Kidney (tissue), 14 donors: ENCODE data around the gene HPCAL1. TPM values are rescaled to one million over a fixed set of nuclear protein-coding genes. Genes with fewer than 3 reads are reported as not detected.

ENCODE experiments used
- DNase-seq, 5 donors: peaks; one replicate each; pipeline ENCODE4 v3.0.0-alpha.2; 2013 to 2020
- FAIRE-seq: peaks from 2 replicates; lab custom pipeline; 2012; peaks lifted over from hg19 to GRCh38; lab: Jason Lieb, UNC
- H3K27ac ChIP-seq, 2 donors: one replicate each; pipeline ENCODE4 v1.7.0; 2013; ENCODE audit warnings: low read depth in 2 of 2, low read length in 2 of 2, inconsistent platforms in 1 of 2
- H3K27me3 ChIP-seq: one replicate; pipeline ENCODE4 v1.7.1; 2013; ENCODE audit warnings: low read length, inconsistent platforms; ENCODE audit not compliant: control insufficient read depth, insufficient read depth
- H3K36me3 ChIP-seq, 3 donors: one replicate each; pipeline versions ENCODE4 v1.7.0 to v1.7.1; 2013; ENCODE audit warnings: low read length in 3 of 3, control low read depth in 1 of 3, inconsistent platforms in 1 of 3; ENCODE audit not compliant: insufficient read depth in 3 of 3, control insufficient read depth in 2 of 3
- H3K4me1 ChIP-seq, 3 donors: one replicate each; pipeline versions ENCODE4 v1.7.0 to v1.7.1; 2013; ENCODE audit warnings: low read length in 3 of 3, inconsistent platforms in 1 of 3, low read depth in 1 of 3; ENCODE audit not compliant: control insufficient read depth in 2 of 3, insufficient read depth in 2 of 3
- H3K4me3 ChIP-seq, 3 donors: one replicate each; pipeline versions ENCODE4 v1.7.0 to v1.8.1; 2013; ENCODE audit warnings: low read length in 3 of 3, control low read depth in 1 of 3, inconsistent platforms in 1 of 3
- H3K9ac ChIP-seq, 3 donors: one replicate each; pipeline versions ENCODE4 v1.7.0 to v1.7.1; 2013; ENCODE audit warnings: low read length in 3 of 3, control low read depth in 1 of 3, inconsistent platforms in 1 of 3
- H3K9me3 ChIP-seq, 3 donors: one replicate each; pipeline versions ENCODE4 v1.7.0 to v1.7.1; 2013; ENCODE audit warnings: low read length in 3 of 3, control low read depth in 1 of 3, inconsistent platforms in 1 of 3; ENCODE audit not compliant: control insufficient read depth in 2 of 3, insufficient read depth in 1 of 3
- CTCF ChIP-seq: IDR thresholded peaks from 3 replicates; pipeline ENCODE4 v1.5.1; 2012; ENCODE audit warnings: mild to moderate bottlenecking, moderate library complexity, borderline replicate concordance; ENCODE audit not compliant: insufficient read depth; ENCODE audit errors: extremely low read depth
- intact Hi-C: fragments of 100-400 bp; cut with DNase I; formaldehyde crosslinking; loops from one replicate; pipeline ENCODE4 v1.11.1; 2022
- polyA plus RNA-seq: library from polyadenylated mRNA; stranded (reverse); fragments of 350-450 nt; fragmentation: Illumina TruSeq; extraction: RNeasy Lipid Tissue Mini Kit (QIAGEN cat#74804); gene quantifications from one replicate; pipeline ENCODE4 v1.2.3, GENCODE V29; 2014; ENCODE audit warnings: low read depth, low replicate concordance; ENCODE audit not compliant: insufficient read depth
- total RNA-seq: library from RNA; stranded (reverse); fragmentation: NEBNext Ultra II Directional; extraction: Animal tissue kit (Norgen Biotek cat#: 25700); gene quantifications from one replicate; pipeline ENCODE4 v1.2.1, GENCODE V29; 2021
- donor health status: control.
- donor health status: control.
- donor health status: control.
- donor health status: control.
- donor health status: control.
- donor health status: DM: yes; HTN: yes; CAD: no.
- donor health status: Normal renal cell carcinoma (clear cell type).

Gene HPCAL1
- total and polyA plus RNA-seq, 2 donors from 2014 or later = 47.3 to 121 TPM

GRCh38 chr2:10348891-10349290 is 46.2 kb downstream of the HPCAL1 start:
- peak overlapping the region in 1 of 2 donors; percentile 32 for H3K27ac ChIP-seq

GRCh38 chr2:10350761-10351160 is 48.1 kb downstream of the HPCAL1 start:
- H3K27ac ChIP-seq = no peak overlapping the region
- H3K27me3 ChIP-seq = no peaks in the 10 kb centered on the region
- FAIRE-seq (no peak), DNase-seq (no peak)
- H3K9ac ChIP-seq = no peak overlapping the region
- TF ChIP-seq CTCF = no peak
- peaks cover 2 to 24% (median 24%) of the 10 kb centered on the region in 3 donors for H3K4me1 ChIP-seq
- H3K36me3 ChIP-seq = no peaks in the 10 kb centered on the region
- intact Hi-C loops = no loop called here
- no peaks in the 10 kb centered on the region for H3K9me3 ChIP-seq
- no peak overlapping the region for H3K4me3 ChIP-seq

More at GRCh38 chr2:10348891-10349290, 46.2 kb downstream of the HPCAL1 start:
- no peak for DNase-seq
- intact Hi-C loops = no loop called here
- no peaks in the 10 kb centered on the region for H3K36me3 ChIP-seq
- no peak for FAIRE-seq
- peaks cover 2 to 34% (median 27%) of the 10 kb centered on the region in 3 donors for H3K4me1 ChIP-seq
- H3K9me3 ChIP-seq = no peaks in the 10 kb centered on the region
- peak overlapping the region in 1 of 3 donors; percentile 13 for H3K4me3 ChIP-seq
- peak overlapping the region in 1 of 3 donors; percentile 20 for H3K9ac ChIP-seq
- no peaks in the 10 kb centered on the region for H3K27me3 ChIP-seq
- TF ChIP-seq CTCF = no peak

- H3K9me3 ChIP-seq = no peaks in the 10 kb centered on the region
- no peak overlapping the region for H3K4me3 ChIP-seq
- H3K9ac ChIP-seq = no peak overlapping the region
- no peak for FAIRE-seq
- intact Hi-C loops = no loop called here
- no peak for TF ChIP-seq CTCF
- no peaks in the 10 kb centered on the region for H3K36me3 ChIP-seq
- H3K4me1 ChIP-seq = peaks cover 0 to 18% (median 12%) of the 10 kb centered on the region in 3 donors
- H3K27me3 ChIP-seq = no peaks in the 10 kb centered on the region
- no peak overlapping the region for H3K27ac ChIP-seq
- peak in 1 of 5 donors; percentile 23 for DNase-seq
These were observed 49.7 kb downstream of the HPCAL1 start for GRCh38 chr2:10352361-10352760.

GRCh38 chr2:10352972-10353371 is 50.3 kb downstream of the HPCAL1 start:
- Histone ChIP-seq H3K9me3 (no peaks in the 10 kb centered on the region), H3K27me3 (no peaks in the 10 kb centered on the region), H3K4me1 (peaks cover 0 to 11% (median 8%) of the 10 kb centered on the region in 3 donors), H3K27ac (no peak overlapping the region), H3K36me3 (no peaks in the 10 kb centered on the region), H3K4me3 (no peak overlapping the region), H3K9ac (no peak overlapping the region)
- FAIRE-seq = no peak
- intact Hi-C loops = no loop called here
- no peak for TF ChIP-seq CTCF
- DNase-seq = no peak
